SU-DHL-6 (cell line): ENCODE measurements around the gene RAD23B.

ENCODE experiments used
- EZH2phosphoT487 ChIP-seq: fragments of 200-600 bp; sonication (generic), shearing (Covaris generic); conservative IDR thresholded peaks from 2 replicates; pipeline ENCODE4 v1.6.1; 2018; ENCODE audit warnings: mild to moderate bottlenecking, antibody characterized with exemption, low read length, moderate library complexity, mixed read lengths
- TF ChIP-seq, protein P1 (sequence below): fragments of 200-600 bp; sonication (generic); IDR thresholded peaks from one replicate; pipeline ENCODE4 v1.5.1; 2017; ENCODE audit warnings: antibody characterized with exemption, mild to moderate bottlenecking, low read length, moderate library complexity; ENCODE audit not compliant: insufficient read depth, poor library complexity, severe bottlenecking

DNA sequence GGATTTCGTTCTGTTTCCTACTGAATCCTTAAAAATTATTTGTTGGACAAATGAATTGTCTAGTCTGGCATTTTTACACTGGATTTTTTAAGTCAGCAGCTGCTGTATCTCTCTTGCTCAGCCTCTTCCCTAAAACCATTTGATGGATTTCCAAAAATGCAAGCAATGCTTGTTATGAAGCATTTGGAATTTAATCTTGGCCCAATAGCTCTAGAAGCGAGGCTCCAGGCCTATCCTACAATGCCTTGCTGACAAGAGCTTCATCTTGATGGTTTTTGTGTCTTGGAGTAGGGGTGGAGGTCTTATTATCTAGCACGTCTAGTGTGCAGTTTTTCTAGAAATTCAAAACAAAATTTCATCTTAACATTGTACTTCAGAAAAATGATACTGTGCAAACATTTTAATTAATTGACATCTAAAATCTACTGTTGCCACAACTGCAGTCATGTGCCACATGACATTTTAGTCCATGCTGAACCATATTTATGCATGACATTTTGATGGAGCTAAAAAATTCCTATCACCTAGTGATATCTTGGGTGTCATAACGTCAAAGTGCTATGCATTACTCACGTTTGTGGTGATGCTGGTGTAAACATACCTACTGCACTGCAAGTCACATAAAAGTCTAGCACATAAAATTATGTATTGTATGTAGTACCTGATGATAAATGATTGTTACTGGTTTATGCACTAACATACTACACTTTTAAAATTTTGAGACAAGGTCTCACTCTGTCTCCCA, 5.9 kb upstream of the RAD23B start:
- TF ChIP-seq, protein P1, sequence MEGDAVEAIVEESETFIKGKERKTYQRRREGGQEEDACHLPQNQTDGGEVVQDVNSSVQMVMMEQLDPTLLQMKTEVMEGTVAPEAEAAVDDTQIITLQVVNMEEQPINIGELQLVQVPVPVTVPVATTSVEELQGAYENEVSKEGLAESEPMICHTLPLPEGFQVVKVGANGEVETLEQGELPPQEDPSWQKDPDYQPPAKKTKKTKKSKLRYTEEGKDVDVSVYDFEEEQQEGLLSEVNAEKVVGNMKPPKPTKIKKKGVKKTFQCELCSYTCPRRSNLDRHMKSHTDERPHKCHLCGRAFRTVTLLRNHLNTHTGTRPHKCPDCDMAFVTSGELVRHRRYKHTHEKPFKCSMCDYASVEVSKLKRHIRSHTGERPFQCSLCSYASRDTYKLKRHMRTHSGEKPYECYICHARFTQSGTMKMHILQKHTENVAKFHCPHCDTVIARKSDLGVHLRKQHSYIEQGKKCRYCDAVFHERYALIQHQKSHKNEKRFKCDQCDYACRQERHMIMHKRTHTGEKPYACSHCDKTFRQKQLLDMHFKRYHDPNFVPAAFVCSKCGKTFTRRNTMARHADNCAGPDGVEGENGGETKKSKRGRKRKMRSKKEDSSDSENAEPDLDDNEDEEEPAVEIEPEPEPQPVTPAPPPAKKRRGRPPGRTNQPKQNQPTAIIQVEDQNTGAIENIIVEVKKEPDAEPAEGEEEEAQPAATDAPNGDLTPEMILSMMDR: no peak
- no peak for TF ChIP-seq EZH2phosphoT487
